ENCODE measurements around the gene C1QTNF12.

C1QTNF12 gene

DNA sequence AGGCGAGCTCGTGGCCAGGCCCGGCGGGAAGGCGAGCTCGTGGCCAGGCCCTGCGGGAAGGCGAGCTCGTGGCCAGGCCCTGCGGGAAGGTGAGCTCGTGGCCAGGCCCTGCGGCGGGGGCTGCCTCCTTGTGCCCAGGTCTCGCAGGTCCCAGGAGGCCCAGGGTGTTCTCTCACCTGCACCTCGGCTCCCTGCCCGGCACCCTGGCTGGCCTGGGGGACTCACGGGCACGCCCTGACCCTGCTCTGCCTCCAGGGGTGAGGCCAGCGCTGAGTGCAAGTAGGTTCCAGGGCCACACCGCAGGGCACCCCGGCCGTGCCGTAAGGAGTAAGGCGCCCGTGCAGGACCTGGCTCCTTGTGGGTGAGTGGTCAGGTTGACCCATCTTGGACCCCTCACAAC lies 19.1 kb downstream of the C1QTNF12 start:
- Histone ChIP-seq H3K4me3 (replicated peaks; ENCODE audit: low read depth, low read length) (no peak overlapping the region), H3K27me3 (replicated peaks; ENCODE audit: control insufficient read depth, insufficient read depth, low read length) (no peaks in the 10 kb centered on the region), H3K36me3 (ENCODE audit: control insufficient read depth, insufficient read depth, low read length) (peaks cover 39% of the 10 kb centered on the region)
- no peak for TF ChIP-seq CTCF (IDR thresholded peaks at IDR 0.05; ENCODE audit: insufficient read depth, low read length, poor library complexity, severe bottlenecking)
- no peak for DNase-seq (ENCODE audit: extremely low read depth, insufficient read length)

GRCh38 chr1:1226566-1227362 lies 19.8 kb downstream of the C1QTNF12 start:
- TF ChIP-seq CTCF (IDR thresholded peaks at IDR 0.05; ENCODE audit: insufficient read depth, low read length, poor library complexity, severe bottlenecking): no peak
- H3K36me3 ChIP-seq (ENCODE audit: control insufficient read depth, insufficient read depth, low read length): peaks cover 42% of the 10 kb centered on the region

GRCh38 chr1:1225913-1226312 lies 20.6 kb downstream of the C1QTNF12 start:
- Histone ChIP-seq H3K27me3 (replicated peaks; ENCODE audit: control insufficient read depth, insufficient read depth, low read length) (no peaks in the 10 kb centered on the region), H3K36me3 (ENCODE audit: control insufficient read depth, insufficient read depth, low read length) (peaks cover 44% of the 10 kb centered on the region), H3K4me3 (replicated peaks; ENCODE audit: low read depth, low read length) (no peak overlapping the region)
- no peak for TF ChIP-seq CTCF (IDR thresholded peaks at IDR 0.05; ENCODE audit: insufficient read depth, low read length, poor library complexity, severe bottlenecking)
- DNase-seq (ENCODE audit: extremely low read depth, insufficient read length): no peak

More at GRCh38 chr1:1226566-1227362, 19.8 kb downstream of the C1QTNF12 start:
- Histone ChIP-seq H3K27me3 (replicated peaks; ENCODE audit: control insufficient read depth, insufficient read depth, low read length) (no peaks in the 10 kb centered on the region), H3K4me3 (replicated peaks; ENCODE audit: low read depth, low read length) (no peak overlapping the region)
- no peak for DNase-seq (ENCODE audit: extremely low read depth, insufficient read length)

GRCh38 chr1:1225238-1225845 lies 21.2 kb downstream of the C1QTNF12 start:
- TF ChIP-seq CTCF (IDR thresholded peaks at IDR 0.05; ENCODE audit: insufficient read depth, low read length, poor library complexity, severe bottlenecking): no peak
- Histone ChIP-seq H3K4me3 (replicated peaks; ENCODE audit: low read depth, low read length) (no peak overlapping the region), H3K27me3 (replicated peaks; ENCODE audit: control insufficient read depth, insufficient read depth, low read length) (no peaks in the 10 kb centered on the region), H3K36me3 (ENCODE audit: control insufficient read depth, insufficient read depth, low read length) (peaks cover 45% of the 10 kb centered on the region)
- DNase-seq (ENCODE audit: extremely low read depth, insufficient read length): no peak

GRCh38 chr1:1223891-1224290 lies 22.6 kb downstream of the C1QTNF12 start:
- H3K27me3 ChIP-seq (replicated peaks; ENCODE audit: control insufficient read depth, insufficient read depth, low read length): no peaks in the 10 kb centered on the region
- H3K36me3 ChIP-seq (ENCODE audit: control insufficient read depth, insufficient read depth, low read length): peaks cover 48% of the 10 kb centered on the region
- DNase-seq (ENCODE audit: extremely low read depth, insufficient read length): no peak
- H3K4me3 ChIP-seq (replicated peaks; ENCODE audit: low read depth, low read length): no peak overlapping the region
- no peak for TF ChIP-seq CTCF (IDR thresholded peaks at IDR 0.05; ENCODE audit: insufficient read depth, low read length, poor library complexity, severe bottlenecking)

Measured in GM06990 (cell line).